ENCODE data around the gene ASZ1.
A peak's percentile ranks its signal among the peaks of the same experiment; 100 is the strongest.
"Not testable (repeated sequence)": the region's sequence is repeated elsewhere in the genome, so short reads cannot be mapped to it uniquely, and the experiment has no call there.

Gene ASZ1

GRCh38 chr7:117446220-117446815 lies 19.0 kb upstream of the ASZ1 start:
- H3K9me3 ChIP-seq (replicated peaks in 1 of 11) = peaks cover 0 to 15% (median 0%) of the 10 kb centered on the region in 11 experiments; a peak in 4 of 22 replicates
- H3K4me2 ChIP-seq = no peak overlapping the region
- TF ChIP-seq Cebpa-rat (IDR thresholded peaks at IDR 0.05) = no peak
- no peaks in the 10 kb centered on the region for H3K36me3 ChIP-seq
- H3K4me1 ChIP-seq = no peaks in the 10 kb centered on the region
- H4K20me1 ChIP-seq = no peaks in the 10 kb centered on the region
- H3K27ac ChIP-seq = no peak overlapping the region
- no peak overlapping the region for H3K9ac ChIP-seq
- no peak overlapping the region for H3K4me3 ChIP-seq
- no peaks in the 10 kb centered on the region for H3K27me3 ChIP-seq

- H3K27ac ChIP-seq = no peak overlapping the region
- no peaks in the 10 kb centered on the region for H3K36me3 ChIP-seq
- H3K27me3 ChIP-seq = no peaks in the 10 kb centered on the region
- no peak overlapping the region for H3K9ac ChIP-seq
- no peak for TF ChIP-seq Cebpa-rat (IDR thresholded peaks at IDR 0.05)
- H4K20me1 ChIP-seq = no peaks in the 10 kb centered on the region
- H3K4me3 ChIP-seq = no peak overlapping the region
- H3K4me2 ChIP-seq = no peak overlapping the region
- H3K9me3 ChIP-seq (replicated peaks in 1 of 11) = peaks cover 4 to 10% (median 5%) of the 10 kb centered on the region in 11 experiments; a peak in 13 of 22 replicates
- no peaks in the 10 kb centered on the region for H3K4me1 ChIP-seq
Measured at GRCh38 chr7:117445206-117445605, 17.9 kb upstream of the ASZ1 start.

- Histone ChIP-seq H3K4me3 (no peak overlapping the region), H3K9me3 (replicated peaks in 1 of 11) (peaks cover 4 to 7% (median 5%) of the 10 kb centered on the region in 11 experiments; a peak in 13 of 22 replicates)
Measured at GRCh38 chr7:117444646-117445045, 17.4 kb upstream of the ASZ1 start.

GRCh38 chr7:117435475-117436043 lies 8.3 kb upstream of the ASZ1 start:
- H3K4me1 ChIP-seq = peaks cover 0 to 5% (median 0%) of the 10 kb centered on the region in 10 experiments; a peak in 1 of 20 replicates
- no peaks in the 10 kb centered on the region for H4K20me1 ChIP-seq
- H3K9me3 ChIP-seq (replicated peaks in 1 of 11) = no peaks in the 10 kb centered on the region
- no peak overlapping the region for H3K4me3 ChIP-seq
- H3K27me3 ChIP-seq = no peaks in the 10 kb centered on the region
- no peak for TF ChIP-seq Cebpa-rat (IDR thresholded peaks at IDR 0.05)
- H3K36me3 ChIP-seq = no peaks in the 10 kb centered on the region
- no peak overlapping the region for H3K27ac ChIP-seq
- no peak overlapping the region for H3K9ac ChIP-seq
- peak overlapping the region in 1 of 11 experiments; percentile 26; a peak in 1 of 22 replicates for H3K4me2 ChIP-seq

More at GRCh38 chr7:117444646-117445045, 17.4 kb upstream of the ASZ1 start:
- no peaks in the 10 kb centered on the region for H3K36me3 ChIP-seq
- no peaks in the 10 kb centered on the region for H3K4me1 ChIP-seq
- TF ChIP-seq Cebpa-rat (IDR thresholded peaks at IDR 0.05) = no peak
- no peaks in the 10 kb centered on the region for H4K20me1 ChIP-seq
- H3K27me3 ChIP-seq = no peaks in the 10 kb centered on the region
- H3K4me2 ChIP-seq = no peak overlapping the region
- no peak overlapping the region for H3K27ac ChIP-seq
- no peak overlapping the region for H3K9ac ChIP-seq

GRCh38 chr7:117424090-117424829 lies 3.0 kb downstream of the ASZ1 start:
- H3K9ac ChIP-seq = no peak overlapping the region
- no peaks in the 10 kb centered on the region for H4K20me1 ChIP-seq
- no peak overlapping the region for H3K4me2 ChIP-seq
- no peak overlapping the region for H3K4me3 ChIP-seq
- H3K27me3 ChIP-seq = no peaks in the 10 kb centered on the region
- no peaks in the 10 kb centered on the region for H3K4me1 ChIP-seq
- H3K9me3 ChIP-seq (replicated peaks in 1 of 11) = peaks cover 0 to 6% (median 3%) of the 10 kb centered on the region in 11 experiments; a peak in 7 of 22 replicates
- H3K27ac ChIP-seq = no peak overlapping the region
- H3K36me3 ChIP-seq = no peaks in the 10 kb centered on the region
- TF ChIP-seq Cebpa-rat (IDR thresholded peaks at IDR 0.05) = no peak

- not testable (repeated sequence) for H3K27ac ChIP-seq; H3K9ac ChIP-seq; H3K4me2 ChIP-seq; H3K36me3 ChIP-seq; H4K20me1 ChIP-seq; H3K4me3 ChIP-seq; H3K27me3 ChIP-seq; H3K9me3 ChIP-seq (replicated peaks in 1 of 11)
- peaks cover 0 to 15% (median 0%) of the 10 kb centered on the region in 10 experiments; a peak in 5 of 20 replicates for H3K4me1 ChIP-seq
Measured at GRCh38 chr7:117414591-117414990, 12.7 kb downstream of the ASZ1 start.

GRCh38 chr7:117412946-117413559 lies 14.2 kb downstream of the ASZ1 start:
- Histone ChIP-seq H3K9me3 (replicated peaks in 1 of 11) (no peaks in the 10 kb centered on the region), H4K20me1 (no peaks in the 10 kb centered on the region), H3K27ac (peak overlapping the region in 4 of 11 experiments; percentile 30 to 50 (median 36); a peak in 6 of 22 replicates), H3K27me3 (no peaks in the 10 kb centered on the region), H3K4me1 (peaks cover 0 to 15% (median 0%) of the 10 kb centered on the region in 10 experiments; a peak in 5 of 20 replicates), H3K4me2 (peak overlapping the region in 3 of 11 experiments; percentile 9 to 56 (median 52); a peak in 4 of 22 replicates), H3K9ac (no peak overlapping the region), H3K4me3 (no peak overlapping the region), H3K36me3 (no peaks in the 10 kb centered on the region)
- no peak for TF ChIP-seq Cebpa-rat (IDR thresholded peaks at IDR 0.05)

GRCh38 chr7:117412390-117412789 lies 14.9 kb downstream of the ASZ1 start:
- Histone ChIP-seq H3K36me3 (no peaks in the 10 kb centered on the region), H3K27ac (no peak overlapping the region), H3K4me2 (peak overlapping the region in 1 of 11 experiments; percentile 56; a peak in 2 of 22 replicates), H3K4me1 (peaks cover 0 to 15% (median 0%) of the 10 kb centered on the region in 10 experiments; a peak in 5 of 20 replicates), H4K20me1 (no peaks in the 10 kb centered on the region), H3K4me3 (no peak overlapping the region), H3K9me3 (replicated peaks in 1 of 11) (no peaks in the 10 kb centered on the region), H3K27me3 (no peaks in the 10 kb centered on the region), H3K9ac (no peak overlapping the region)
- TF ChIP-seq Cebpa-rat (IDR thresholded peaks at IDR 0.05) = no peak

GRCh38 chr7:117411539-117411938 lies 15.8 kb downstream of the ASZ1 start:
- TF ChIP-seq Cebpa-rat (IDR thresholded peaks at IDR 0.05) = no peak
- peaks cover 0 to 15% (median 0%) of the 10 kb centered on the region in 10 experiments; a peak in 5 of 20 replicates for H3K4me1 ChIP-seq
- no peaks in the 10 kb centered on the region for H3K9me3 ChIP-seq (replicated peaks in 1 of 11)
- no peak overlapping the region for H3K9ac ChIP-seq
- no peak overlapping the region for H3K4me2 ChIP-seq
- H3K27ac ChIP-seq = no peak overlapping the region
- H4K20me1 ChIP-seq = no peaks in the 10 kb centered on the region
- no peaks in the 10 kb centered on the region for H3K27me3 ChIP-seq
- H3K36me3 ChIP-seq = no peaks in the 10 kb centered on the region
- no peak overlapping the region for H3K4me3 ChIP-seq
